ENCODE measurements around the gene YBX1. TPM values are rescaled to one million over a fixed set of nuclear protein-coding genes. Genes with fewer than 3 reads are reported as not detected.
A peak's percentile ranks its signal among the peaks of the same experiment; 100 is the strongest.

Gene YBX1
- total and polyA plus RNA-seq, 2 of the 13 experiments (the other 11 are each of a cell fraction or from before 2014, with no cell fraction given) = 339 to 628 TPM

- TF ChIP-seq ZNF350 (CRISPR knock-in tag; IDR thresholded peaks at IDR 0.05; ENCODE audit: borderline replicate concordance, low read depth) (peak; percentile 78), GPBP1L1 (CRISPR knock-in tag; IDR thresholded peaks at IDR 0.05) (no peak), CSRNP2 (CRISPR knock-in tag; conservative IDR thresholded peaks at IDR 0.05; ENCODE audit: low read depth) (no peak), ZFP62 (CRISPR knock-in tag; IDR thresholded peaks at IDR 0.05) (no peak), NFIB (CRISPR knock-in tag; IDR thresholded peaks at IDR 0.05; ENCODE audit: borderline replicate concordance) (no peak), POGZ (CRISPR knock-in tag; IDR thresholded peaks at IDR 0.05) (peak; percentile 34), SIX1 (CRISPR knock-in tag; IDR thresholded peaks at IDR 0.05; ENCODE audit: borderline replicate concordance) (no peak), GRHL1 (CRISPR knock-in tag; conservative IDR thresholded peaks at IDR 0.05) (no peak), TCF7L2 (IDR thresholded peaks at IDR 0.05; ENCODE audit: low read depth, low read length) (no peak), ZNF598 (CRISPR knock-in tag; IDR thresholded peaks at IDR 0.05; ENCODE audit: borderline replicate concordance) (0 out of 2 replicates have a peak, but pooled peaks have one; percentile 37), ZFY (CRISPR knock-in tag; IDR thresholded peaks at IDR 0.05) (peak; percentile 83), IRF9 (CRISPR knock-in tag; IDR thresholded peaks at IDR 0.05; ENCODE audit: borderline replicate concordance) (peak; percentile 74; the same call in 1 of the 2 replicates), ZNF17 (CRISPR knock-in tag; IDR thresholded peaks at IDR 0.05) (no peak), RXRA (CRISPR knock-in tag; IDR thresholded peaks at IDR 0.05) (peak; percentile 32; the same call in 1 of the 2 replicates), ERF (CRISPR knock-in tag; IDR thresholded peaks at IDR 0.05) (peak; percentile 82; the same call in 1 of the 2 replicates), ZBTB4 (CRISPR knock-in tag; IDR thresholded peaks at IDR 0.05; ENCODE audit: borderline replicate concordance) (0 out of 2 replicates have a peak, but pooled peaks have one; percentile 60), RFXANK (CRISPR knock-in tag; IDR thresholded peaks at IDR 0.05) (no peak), SMARCE1 (IDR thresholded peaks at IDR 0.05; ENCODE audit: borderline replicate concordance) (no peak), NPAS2 (CRISPR knock-in tag; IDR thresholded peaks at IDR 0.05; ENCODE audit: borderline replicate concordance) (no peak), ZNF550 (CRISPR knock-in tag; IDR thresholded peaks at IDR 0.05; ENCODE audit: borderline replicate concordance) (no peak), ZNF549 (CRISPR knock-in tag; IDR thresholded peaks at IDR 0.05) (no peak)
Measured at GRCh38 chr1:42681741-42682483, at the start of gene YBX1 (continued).

All from HepG2 (cell line).